Endometrial microvascular endothelial cells (primary cell): ENCODE data around the gene FIS1. TPM values are rescaled to one million over a fixed set of nuclear protein-coding genes. Genes with fewer than 3 reads are reported as not detected.

Experiments used
- in situ Hi-C: cut with HindIII; loops from 2 replicates; pipeline ENCODE4 v1.10.0; 2017; ENCODE audit warnings: low sequenced_read_pairs, low pct_unique_long_range_greater_than_20kb; ENCODE audit errors: inconsistent ontology term
- total RNA-seq: library from RNA; depleted of rRNA; stranded (reverse); fragments of >200 nt; gene quantifications from one replicate; pipeline ENCODE4 v1.2.3, GENCODE V29; 2015; ENCODE audit errors: inconsistent ontology term

Gene FIS1
- total RNA-seq, 1 donor from 2014 or later, result 240 TPM

DNA sequence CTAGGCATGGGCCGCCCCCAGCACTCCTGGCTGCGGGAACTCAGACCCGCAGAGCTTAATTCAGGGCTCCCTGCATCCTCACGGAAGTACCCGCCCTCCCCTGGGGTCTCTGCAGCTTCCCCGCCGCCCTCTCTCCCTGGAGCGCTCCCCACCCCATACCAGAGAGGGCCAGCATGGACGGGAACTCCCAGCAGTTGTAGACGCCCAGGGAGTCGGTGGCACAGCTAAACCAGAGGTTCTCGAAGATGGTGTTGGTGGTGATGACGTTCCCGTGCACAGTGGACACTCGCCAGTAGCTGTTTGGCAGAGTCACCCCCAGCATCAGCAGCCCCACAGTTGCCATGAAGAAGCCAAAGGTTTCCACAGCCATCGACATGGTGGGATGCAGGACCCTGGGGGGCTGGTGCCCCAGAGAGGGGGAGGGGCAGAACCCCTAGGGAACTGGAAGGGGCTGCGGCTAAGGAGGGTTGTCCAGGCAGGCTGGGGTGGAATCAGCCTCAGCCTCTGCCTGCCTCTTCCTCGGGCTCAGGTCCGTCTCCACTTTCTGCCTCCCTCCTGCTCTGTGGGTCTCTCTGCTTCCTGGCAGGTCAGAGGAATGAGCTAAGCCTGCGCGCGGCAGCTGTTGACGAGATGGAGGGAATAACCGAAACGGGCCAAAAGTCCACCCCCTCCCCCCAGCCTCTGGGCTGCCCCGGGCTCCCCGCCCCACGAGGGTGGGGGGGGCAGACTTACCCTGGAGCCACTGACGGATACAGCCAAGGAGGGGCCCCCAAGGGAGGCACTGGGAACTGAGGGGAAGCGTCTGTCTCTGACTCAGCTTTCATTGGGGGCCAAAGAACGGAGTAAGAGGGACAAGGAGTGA, 7.4 kb downstream of the FIS1 start, which contains the start of gene CLDN15:
CLDN15 (minus strand) TSS at position 597 of the 862 bp plus-strand sequence; CDS start at position 376, 221 bp downstream.
- in situ Hi-C loops, result no loop called here

DNA sequence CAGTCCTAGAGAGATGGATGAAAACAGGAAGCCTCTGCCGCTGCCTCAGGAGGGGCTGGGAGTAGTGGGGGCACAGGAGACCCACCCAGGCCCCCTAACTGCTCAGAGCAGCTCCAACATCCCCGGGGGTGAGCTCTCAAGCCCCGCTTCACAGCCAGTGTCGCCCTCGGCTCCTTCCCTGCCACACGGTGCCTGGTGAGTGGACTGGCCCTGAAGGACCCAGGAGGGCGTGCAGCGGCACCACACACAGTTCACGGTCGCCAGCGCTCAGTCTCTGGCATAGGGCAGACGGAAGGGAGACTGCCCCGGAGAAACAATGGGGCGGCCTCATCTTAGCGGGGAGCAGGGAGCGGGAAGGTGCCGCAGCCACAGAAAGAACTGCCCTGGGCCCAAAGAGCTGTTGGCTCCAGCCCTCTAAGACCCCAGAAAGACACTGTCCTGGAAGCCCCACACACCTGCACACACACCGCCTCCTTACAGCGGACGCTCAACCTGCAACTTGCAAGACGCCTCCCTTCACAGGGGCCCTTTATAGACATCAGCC, 8.5 kb downstream of the FIS1 start:
- in situ Hi-C loops, result no loop called here

DNA sequence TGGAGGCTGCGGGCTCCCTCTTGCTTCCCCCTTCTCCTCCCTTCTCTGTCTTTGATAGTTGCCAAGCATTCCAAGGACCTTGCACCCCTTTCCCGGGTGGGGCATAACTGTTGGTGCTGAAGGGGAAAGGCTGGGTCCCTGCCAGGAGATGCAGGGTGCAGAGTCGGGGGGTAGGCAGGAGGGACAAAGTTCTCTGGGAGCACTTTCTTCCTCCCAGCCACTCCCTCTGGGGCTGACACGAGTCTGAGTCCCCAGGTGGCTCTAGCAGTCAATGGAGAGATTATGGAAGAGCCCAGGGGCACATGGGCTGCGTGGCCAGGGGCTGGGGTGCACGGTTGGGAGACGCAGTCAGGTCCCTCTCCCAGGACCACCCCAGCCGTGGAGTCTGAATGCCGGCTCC, 9.4 kb downstream of the FIS1 start:
- in situ Hi-C loops, result no loop called here

DNA sequence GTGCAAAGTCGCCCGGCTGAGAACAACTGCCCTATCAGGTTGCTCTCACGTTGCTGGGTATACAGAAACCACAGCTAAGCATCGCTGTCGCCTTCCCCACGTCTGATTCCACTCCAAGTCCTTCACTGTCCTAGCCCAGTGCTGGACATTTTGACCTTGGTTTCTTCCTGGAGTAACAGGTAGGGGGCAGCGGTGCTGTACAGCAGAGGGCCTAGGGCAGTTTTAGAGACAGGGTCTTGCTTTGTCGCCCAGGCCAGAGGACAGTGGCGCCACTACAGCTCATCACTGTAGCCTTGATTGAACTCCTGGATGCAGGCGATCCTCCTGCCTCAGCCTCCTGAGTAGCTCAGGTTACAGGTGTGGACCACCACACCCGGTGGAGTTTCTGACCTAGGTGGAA, 9.8 kb downstream of the FIS1 start:
- in situ Hi-C loops, result no loop called here

DNA sequence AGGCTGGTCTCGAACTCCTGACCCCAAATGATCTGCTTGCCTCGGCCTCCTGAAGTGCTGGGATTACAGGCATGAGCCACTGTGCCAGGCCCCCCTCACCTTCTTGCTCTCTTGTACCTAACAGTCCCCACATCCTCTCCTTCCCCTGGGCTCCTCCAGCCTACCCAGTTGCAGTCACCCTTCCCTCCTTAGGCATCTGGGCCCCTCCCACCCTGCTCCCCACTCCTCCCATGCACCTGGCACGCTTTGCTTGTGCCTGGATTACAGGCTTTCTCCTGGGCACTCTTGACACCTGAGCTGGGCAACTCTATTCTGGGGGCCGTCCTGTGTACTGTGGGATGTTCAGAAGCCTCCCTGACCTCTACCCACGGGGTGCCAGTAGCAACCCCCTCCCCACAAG, 10.2 kb downstream of the FIS1 start:
- in situ Hi-C loops, result no loop called here

DNA sequence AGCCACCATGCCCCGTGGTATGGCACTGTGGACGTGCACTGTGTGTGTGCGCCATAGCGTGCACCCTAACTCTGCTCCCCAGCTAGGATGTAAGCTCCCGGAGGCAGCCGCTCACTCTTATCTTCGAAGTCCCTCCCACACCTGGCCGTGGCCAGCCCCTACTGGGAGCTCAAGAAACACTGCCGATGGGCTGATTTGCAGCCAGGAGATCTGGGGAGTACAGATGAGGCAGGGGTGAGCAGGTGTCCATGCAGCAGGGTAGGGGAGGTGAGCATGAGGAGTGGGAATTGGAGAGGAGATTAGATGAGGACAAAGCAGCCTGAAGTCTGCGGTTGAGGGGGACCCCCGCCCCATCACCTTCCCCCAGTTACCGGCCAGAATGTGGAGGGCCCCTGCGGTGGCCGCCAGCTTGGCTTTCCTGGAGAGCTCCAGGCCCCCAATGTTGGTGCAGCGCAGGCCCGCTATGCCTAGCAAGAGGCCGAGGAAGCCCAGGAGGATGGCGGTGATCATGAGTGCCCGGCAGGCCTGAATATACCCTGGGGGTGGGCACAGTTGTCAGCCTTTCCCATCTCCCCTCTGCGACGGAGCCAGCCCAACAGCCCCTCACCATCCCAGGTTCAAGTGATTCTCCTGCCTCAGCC, 10.9 kb downstream of the FIS1 start:
- in situ Hi-C loops, result no loop called here

DNA sequence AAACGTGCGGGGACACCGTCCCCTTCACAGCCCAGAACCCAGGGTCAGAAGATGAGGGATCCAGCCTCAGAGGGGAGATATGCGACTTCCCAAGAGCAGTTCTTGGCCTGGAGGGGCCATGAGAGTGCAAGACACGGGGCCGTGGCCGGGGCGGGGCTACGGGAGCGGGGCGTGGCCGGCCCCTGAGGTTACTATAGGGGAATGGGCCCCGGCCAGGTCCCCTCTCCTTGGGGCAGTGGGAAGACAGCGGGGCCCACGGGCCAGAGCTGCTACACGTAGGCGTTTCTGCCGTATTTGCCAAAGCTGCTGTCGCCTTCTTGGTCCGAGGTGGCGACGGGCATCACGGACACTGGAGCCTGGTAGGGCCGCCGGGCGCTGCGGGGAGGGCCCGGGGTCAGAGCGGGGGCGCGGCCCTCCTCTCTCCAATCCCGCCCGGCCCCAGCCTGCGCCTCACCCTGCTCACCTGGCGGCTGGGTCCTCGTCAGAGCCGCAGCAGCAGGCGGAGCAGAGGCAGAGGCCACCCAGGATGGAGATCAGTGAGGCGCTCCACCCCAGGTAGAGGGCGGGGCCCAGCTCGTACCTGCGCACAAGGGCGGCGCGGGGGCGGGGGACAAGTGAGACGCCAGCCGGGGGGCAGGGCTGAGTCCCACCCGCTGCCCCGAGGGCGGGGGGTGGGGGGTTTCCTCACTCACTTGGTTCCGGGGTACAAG, 12.6 kb downstream of the FIS1 start:
- in situ Hi-C loops, result no loop called here

DNA sequence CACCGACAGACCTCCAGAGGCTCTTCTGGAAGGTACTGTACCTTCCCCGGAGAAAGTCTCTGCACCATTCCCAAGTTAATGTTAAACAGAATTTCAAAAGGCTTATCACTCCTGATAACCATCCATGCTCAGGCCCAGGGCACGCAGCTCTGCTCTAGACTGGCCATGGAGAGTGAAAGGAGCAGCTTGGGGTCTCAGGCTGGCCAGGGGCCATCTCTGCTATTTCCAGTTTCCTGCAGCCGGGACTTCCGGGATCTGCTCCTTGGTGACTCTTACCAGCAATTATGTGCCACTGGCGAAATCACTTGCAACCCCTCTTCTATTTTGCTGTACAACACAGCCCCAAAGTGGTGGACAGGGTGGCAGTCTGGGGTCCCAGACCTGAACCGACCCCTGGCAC, 13.2 kb downstream of the FIS1 start:
- in situ Hi-C loops, result no loop called here

DNA sequence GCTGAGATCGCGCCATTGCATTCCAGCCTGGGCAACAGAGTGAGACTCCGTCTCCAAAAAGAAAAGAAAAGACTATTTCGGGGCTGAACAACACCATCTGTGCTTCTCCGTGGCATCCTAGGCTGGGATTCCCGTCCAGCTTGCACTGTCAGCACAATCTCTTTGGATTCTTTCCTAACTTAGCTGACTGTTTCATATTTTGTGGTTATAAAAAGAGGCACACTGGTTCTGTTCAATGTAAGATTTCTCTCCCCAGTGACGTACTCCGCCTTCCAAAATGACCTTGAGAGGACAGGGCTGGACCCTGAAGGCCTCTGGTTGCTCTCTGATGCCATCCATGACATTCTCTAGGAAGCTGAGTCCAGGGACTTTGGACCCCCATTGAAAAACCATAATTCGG, 18.2 kb downstream of the FIS1 start:
- in situ Hi-C loops, result no loop called here

DNA sequence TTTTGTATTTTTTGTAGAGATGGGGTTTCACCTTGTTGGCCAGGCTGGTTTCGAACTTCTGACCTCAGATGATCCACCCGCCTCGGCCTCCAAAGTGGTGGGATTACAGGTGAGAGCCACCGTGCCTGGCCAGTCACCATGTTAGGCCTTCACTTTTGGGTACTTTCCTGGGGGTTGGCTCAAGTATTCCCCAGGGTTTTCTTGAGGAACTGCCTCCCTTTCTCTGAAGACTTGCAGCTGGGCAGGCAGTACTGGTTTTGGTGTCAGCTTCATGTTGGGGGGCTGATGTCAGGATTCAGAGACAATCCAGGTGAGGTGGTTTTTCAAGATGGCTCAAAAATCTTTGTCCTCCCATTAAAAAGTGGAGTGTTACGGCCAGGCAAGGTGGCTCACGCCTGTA, 19.2 kb downstream of the FIS1 start:
- in situ Hi-C loops, result no loop called here

DNA sequence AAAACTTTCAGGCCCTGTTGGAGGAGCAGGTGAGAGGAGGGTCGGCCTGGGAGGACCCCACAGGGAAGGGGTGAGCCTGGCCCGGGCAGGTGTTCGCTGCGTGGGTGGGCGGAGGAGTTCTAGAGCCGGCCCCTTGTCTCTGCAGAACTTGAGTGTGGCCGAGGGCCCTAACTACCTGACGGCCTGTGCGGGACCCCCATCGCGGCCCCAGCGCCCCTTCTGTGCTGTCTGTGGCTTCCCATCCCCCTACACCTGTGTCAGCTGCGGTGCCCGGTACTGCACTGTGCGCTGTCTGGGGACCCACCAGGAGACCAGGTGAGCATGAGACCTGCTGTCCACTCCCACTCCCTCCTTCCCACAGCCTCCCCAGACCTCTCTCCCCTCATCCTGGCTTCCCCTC, 21.4 kb downstream of the FIS1 start:
- in situ Hi-C loops, result no loop called here

DNA sequence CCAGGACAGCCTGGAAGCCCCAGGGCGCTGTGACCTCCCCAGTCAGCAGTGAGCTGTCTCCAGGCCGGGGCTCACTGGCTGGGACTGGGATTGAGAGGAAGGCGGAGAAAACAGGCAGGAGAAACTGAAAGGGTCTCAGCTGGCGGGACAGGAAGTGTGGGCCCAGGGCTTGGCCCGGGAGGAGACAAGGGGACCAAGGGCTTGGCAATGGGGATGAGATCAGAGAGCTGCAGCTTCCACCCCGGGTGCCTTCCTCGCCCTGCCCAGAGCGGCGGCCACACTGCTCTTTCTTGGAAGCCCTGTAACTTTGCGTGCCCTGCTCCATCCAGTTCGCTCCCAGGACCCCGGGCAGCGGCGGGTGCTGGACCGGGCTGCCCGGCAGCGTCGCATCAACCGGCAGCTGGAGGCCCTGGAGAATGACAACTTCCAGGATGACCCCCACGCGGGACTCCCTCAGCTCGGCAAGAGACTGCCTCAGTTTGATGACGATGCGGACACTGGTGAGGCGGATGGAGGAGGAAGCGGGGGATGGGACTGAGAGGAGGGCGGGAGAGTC, 22.5 kb downstream of the FIS1 start:
- in situ Hi-C loops, result no loop called here

DNA sequence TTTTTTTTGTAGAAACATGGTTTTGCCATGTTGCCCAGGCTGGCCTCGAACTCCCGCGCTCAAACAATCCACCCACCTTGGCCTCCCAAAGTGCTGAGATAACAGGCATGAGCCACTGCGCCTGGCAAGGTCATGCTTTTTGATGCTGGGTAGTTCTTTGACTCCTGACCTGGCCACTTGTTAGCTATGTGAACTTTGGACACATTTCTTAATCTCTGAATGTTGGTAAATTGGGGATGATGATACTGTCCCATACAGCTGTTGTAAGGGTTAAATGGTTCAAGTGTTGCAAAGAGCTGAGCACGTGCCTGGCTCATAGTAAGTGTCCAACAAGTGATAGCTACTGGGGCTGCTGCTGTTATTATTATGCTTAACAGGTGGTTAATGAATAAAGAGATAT, 24.6 kb downstream of the FIS1 start:
- in situ Hi-C loops, result no loop called here

DNA sequence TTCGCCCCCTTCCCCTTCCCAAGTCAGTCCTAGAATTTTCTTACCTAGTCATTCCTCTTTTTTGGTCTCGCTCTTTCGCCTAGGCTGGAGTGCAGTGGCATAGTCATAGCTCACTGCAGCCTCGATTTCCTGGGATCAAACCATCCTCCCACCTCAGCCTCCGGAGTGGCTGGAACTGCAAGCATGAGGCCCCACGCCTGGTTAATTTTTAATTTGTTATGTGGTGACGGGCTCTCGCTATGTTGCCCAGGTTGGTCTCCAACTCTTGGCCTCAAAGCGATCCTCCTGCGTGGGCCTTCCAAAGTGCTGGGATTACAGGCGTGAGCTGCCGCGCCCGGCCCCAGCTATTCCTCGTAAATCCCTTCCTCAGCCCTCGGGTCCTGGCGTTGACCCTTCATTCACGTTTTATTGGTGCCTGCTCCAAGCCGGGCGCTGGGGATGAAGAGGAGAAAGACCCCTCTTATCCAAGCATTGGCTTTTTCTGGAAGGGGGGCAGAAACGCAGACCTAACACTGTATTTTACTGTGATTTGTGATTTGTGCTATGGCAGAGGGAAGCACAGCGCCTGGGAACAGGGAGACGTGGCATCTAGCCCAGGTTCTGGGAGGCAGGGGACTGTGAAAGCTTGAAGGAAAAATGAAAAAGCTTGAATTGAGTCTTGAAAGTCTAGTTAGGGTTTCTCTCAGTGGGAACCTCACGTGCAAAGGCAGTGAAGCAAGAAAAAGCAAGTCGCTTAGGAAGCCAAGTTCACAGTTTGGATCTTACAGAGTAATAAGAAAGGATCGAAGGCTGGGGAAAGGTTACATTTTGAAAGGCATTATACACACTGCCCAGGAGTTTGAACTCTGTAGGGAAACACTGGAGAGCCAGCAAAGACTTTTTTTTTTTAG, 26.4 kb downstream of the FIS1 start:
- in situ Hi-C loops, result no loop called here

DNA sequence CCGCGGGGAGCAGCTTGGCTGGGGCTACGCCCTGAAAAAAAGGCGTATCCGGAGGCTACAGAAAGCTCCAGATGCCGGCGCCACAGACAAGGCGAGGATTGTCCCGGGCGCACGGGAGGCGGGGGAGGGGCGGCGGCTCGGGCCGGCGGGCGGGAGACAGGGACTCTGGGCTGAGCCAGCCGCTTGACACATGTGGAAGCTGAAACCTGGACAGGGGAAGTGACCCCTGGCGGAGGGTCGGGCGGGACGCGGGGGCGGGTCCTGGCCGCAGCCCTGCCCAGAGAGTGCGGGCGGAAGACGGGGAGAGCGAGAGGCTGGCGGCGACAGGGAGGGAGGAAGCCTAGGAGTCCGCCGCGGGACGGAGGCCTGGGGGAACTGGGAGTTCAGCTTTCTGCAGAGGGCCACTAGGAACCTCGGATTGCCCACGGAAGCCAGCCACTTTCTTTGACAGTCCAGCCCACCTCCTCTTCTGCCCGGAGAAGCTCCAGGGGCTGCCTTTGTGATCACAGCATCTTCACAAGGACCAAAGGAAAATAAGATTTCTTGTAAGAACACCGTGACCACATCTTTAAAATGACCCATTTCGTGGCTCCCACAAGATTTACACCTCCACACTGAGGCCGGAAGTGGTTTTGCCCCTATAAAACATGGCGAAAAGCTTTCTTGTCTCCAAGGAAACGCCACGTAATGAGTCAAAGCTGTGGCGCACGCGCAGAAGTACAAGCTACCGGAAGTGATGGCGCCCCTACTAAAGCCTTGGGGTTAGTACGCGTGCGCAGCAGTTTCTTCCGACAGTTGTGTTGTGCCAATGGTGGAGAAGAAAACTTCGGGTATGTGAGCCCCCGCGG, 27.3 kb downstream of the FIS1 start, which contains the start of the genes PLOD3 and ZNHIT1:
PLOD3 (minus strand) TSS at position 194 of the 848 bp plus-strand sequence. CDS start 307 bp downstream, outside the sequence.
ZNHIT1 (plus strand) TSS at position 778 of the 848 bp plus-strand sequence; CDS start at position 809, 31 bp downstream.
- in situ Hi-C loops, result no loop called here

DNA sequence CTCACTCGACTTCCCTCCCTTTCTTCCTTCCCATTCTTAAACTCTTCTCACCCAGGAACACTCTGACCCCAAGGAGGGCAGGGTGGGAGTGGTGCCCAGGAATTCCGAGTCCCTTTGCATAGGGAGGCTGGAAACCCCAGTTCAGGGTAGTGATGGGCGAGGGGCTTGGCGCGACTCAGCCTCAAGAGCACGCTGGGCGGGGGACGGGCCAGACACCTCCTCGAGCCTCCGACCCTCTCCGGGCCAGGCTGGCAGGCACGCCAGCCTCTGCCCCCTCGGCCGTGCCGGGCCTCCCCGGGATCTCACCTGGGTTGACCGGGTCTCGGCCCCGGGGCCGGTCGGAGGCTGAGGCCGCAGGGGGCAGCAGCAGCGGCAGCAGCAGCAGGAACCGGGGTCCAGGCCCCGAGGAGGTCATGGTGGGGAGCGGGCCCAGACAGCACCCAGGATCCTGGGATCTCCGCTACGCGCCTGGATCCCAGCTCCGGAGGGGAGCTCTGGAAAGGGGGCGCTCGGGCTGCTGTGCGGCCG, 28.0 kb downstream of the FIS1 start:
- in situ Hi-C loops, result no loop called here
